DND-41 (cell line): Measurements from ENCODE around the gene PUM1.

Experiments used
- CTCF ChIP-seq: IDR thresholded peaks from 2 replicates; pipeline ENCODE4 v1.5.1; 2012; ENCODE audit warnings: borderline replicate concordance, low read length, moderate library complexity, mild to moderate bottlenecking; ENCODE audit not compliant: poor library complexity, severe bottlenecking; ENCODE audit errors: extremely low read depth
- EZH2 ChIP-seq: IDR thresholded peaks from 3 replicates; pipeline ENCODE4 v1.6.1; 2012; ENCODE audit warnings: borderline replicate concordance, low read depth, mild to moderate bottlenecking, moderate library complexity, low read length, inconsistent platforms; ENCODE audit not compliant: severe bottlenecking

- TF ChIP-seq CTCF: no peak
- TF ChIP-seq EZH2: peak; percentile 56
These were observed 156.7 kb downstream of the PUM1 start, which contains the start of gene SDC3 for GRCh38 chr1:30908696-30909364.
